OCI-LY7 (cell line): Measurements from ENCODE around the gene ZFP36L1. TPM values are rescaled to one million over a fixed set of nuclear protein-coding genes. Genes with fewer than 3 reads are reported as not detected.

Experiments used
- BruUV-seq: library from RNA; stranded (reverse); fragments of 400-500 nt; replicated peaks from 2 replicates; lab custom pipeline; 2021; lab: Mats Ljungman, UMichigan
- CTCF ChIA-PET: fragments of 300-600 bp; sonication (Branson Sonifier 250); formaldehyde crosslinking; loops from one replicate; lab custom pipeline; 2022; ENCODE audit warnings: antibody characterized with exemption; ENCODE audit not compliant: unreplicated experiment; lab: Charles Lee
- POLR2A ChIA-PET: fragments of 300-600 bp; sonication (Branson Sonifier 250); formaldehyde crosslinking; loops from one replicate; lab custom pipeline; 2022; ENCODE audit warnings: antibody characterized with exemption; lab: Charles Lee
- DNase-seq: peaks from one replicate; pipeline ENCODE4 v3.0.0-alpha.2; 2015; ENCODE audit warnings: low spot score
- H2AFZ ChIP-seq: fragments of 200-600 bp; sonication (generic), shearing (Covaris generic); 2 replicates; pipeline ENCODE4 v1.6.1; 2014; ENCODE audit warnings: mild to moderate bottlenecking, antibody characterized with exemption, low read length, moderate library complexity
- H3K27ac ChIP-seq: fragments of 200-600 bp; sonication (generic); 2 replicates; pipeline ENCODE4 v1.5.1; 2014; ENCODE audit warnings: mixed run types, low read depth, mild to moderate bottlenecking, moderate library complexity, low read length, inconsistent platforms; ENCODE audit not compliant: poor library complexity, severe bottlenecking
- H3K36me3 ChIP-seq: fragments of 200-600 bp; sonication (generic); 2 replicates; pipeline ENCODE4 v1.6.1; 2014; ENCODE audit warnings: mild to moderate bottlenecking, antibody characterized with exemption, low read length, moderate library complexity, mixed read lengths; ENCODE audit not compliant: insufficient read depth
- H3K4me1 ChIP-seq: fragments of 200-600 bp; sonication (generic); 2 replicates; pipeline ENCODE4 v1.5.1; 2014; ENCODE audit warnings: mild to moderate bottlenecking, low read length; ENCODE audit not compliant: insufficient read depth, poor library complexity, severe bottlenecking
- H3K4me2 ChIP-seq: fragments of 200-600 bp; sonication (generic); 2 replicates; pipeline ENCODE4 v1.6.1; 2014; ENCODE audit warnings: mild to moderate bottlenecking, low read length
- H3K4me3 ChIP-seq: fragments of 200-600 bp; sonication (generic); 2 replicates; pipeline ENCODE4 v1.5.1; 2014; ENCODE audit warnings: mild to moderate bottlenecking, low read depth, low read length; ENCODE audit not compliant: poor library complexity, severe bottlenecking
- H3K79me2 ChIP-seq: fragments of 200-600 bp; sonication (generic); 2 replicates; pipeline ENCODE4 v1.6.1; 2016; ENCODE audit warnings: low read depth, mild to moderate bottlenecking, low read length, moderate library complexity, mixed read lengths; ENCODE audit not compliant: insufficient read depth
- H3K9me2 ChIP-seq: fragments of 200-600 bp; sonication (generic); 2 replicates; pipeline ENCODE4 v1.6.1; 2016; ENCODE audit warnings: mild to moderate bottlenecking, low read length, mixed read lengths; ENCODE audit not compliant: insufficient read depth
- H3K9me3 ChIP-seq: fragments of 200-600 bp; sonication (generic); 2 replicates; pipeline ENCODE4 v1.6.1; 2014; ENCODE audit warnings: mild to moderate bottlenecking, mixed run types, low read length, mixed read lengths
- H4K20me1 ChIP-seq: fragments of 200-600 bp; sonication (generic); 2 replicates; pipeline ENCODE4 v1.6.1; 2014; ENCODE audit warnings: mild to moderate bottlenecking, antibody characterized with exemption, low read length, moderate library complexity, mixed read lengths; ENCODE audit not compliant: insufficient read depth
- CTCF ChIP-seq: fragments of 200-600 bp; sonication (generic); conservative IDR thresholded peaks from 2 replicates; pipeline ENCODE4 v1.5.1; 2014; ENCODE audit warnings: mild to moderate bottlenecking, antibody characterized with exemption, low read length, moderate library complexity, mixed read lengths
- EZH2phosphoT487 ChIP-seq: fragments of 200-600 bp; sonication (generic); IDR thresholded peaks from 2 replicates; pipeline ENCODE4 v1.6.1; 2018; ENCODE audit warnings: low read depth, borderline replicate concordance, mild to moderate bottlenecking, mixed run types, antibody characterized with exemption, low read length, moderate library complexity, mixed read lengths
- intact Hi-C: fragments of 100-400 bp; cut with micrococcal nuclease; formaldehyde crosslinking; loops from one replicate; pipeline ENCODE4 v1.10.0; 2022; ENCODE audit not compliant: unreplicated experiment
- total RNA-seq, 2 experiments: library from RNA; depleted of rRNA in 1 of 2; stranded (reverse); fragments of >200 nt in 1 of 2; shearing (Covaris generic) in 1 of 2; gene quantifications; 2 replicates each; pipeline ENCODE4 v1.2.3, GENCODE V29; 2014 to 2022

The ZFP36L1 gene
- total RNA-seq, 2 experiments from 2014 or later = 24.2 to 57.0 TPM

GRCh38 chr14:68784226-68784910 lies 8.5 kb downstream of the ZFP36L1 start:
- Histone ChIP-seq H3K36me3 (peaks cover 32% of the 10 kb centered on the region), H3K4me3 (no peak overlapping the region), H4K20me1 (peaks cover 9% of the 10 kb centered on the region; the same call in 1 of the 2 replicates), H3K4me1 (peaks cover 65% of the 10 kb centered on the region), H3K27ac (no peak overlapping the region), H3K9me3 (no peaks in the 10 kb centered on the region), H2AFZ (no peak overlapping the region), H3K9me2 (no peaks in the 10 kb centered on the region), H3K4me2 (no peak overlapping the region), H3K79me2 (peaks cover 20% of the 10 kb centered on the region; the same call in 1 of the 2 replicates)
- POLR2A ChIA-PET = interaction anchor here (0.6 to 2.0 kb wide), 6 partner anchors 8 to 101 kb away, joined by 3 to 9 read pairs (median 4); partner anchors contain the start of gene ZFP36L1
- no peak for DNase-seq
- intact Hi-C loops = no loop called here
- no TSS peak for BruUV-seq
- TF ChIP-seq EZH2phosphoT487 (no peak), CTCF (no peak)
- CTCF ChIA-PET = no interaction called here

- Histone ChIP-seq H3K79me2 (peaks cover 16% of the 10 kb centered on the region; the same call in 1 of the 2 replicates), H3K4me2 (no peak overlapping the region), H3K9me3 (no peaks in the 10 kb centered on the region), H3K4me1 (peaks cover 59% of the 10 kb centered on the region), H2AFZ (no peak overlapping the region), H4K20me1 (peaks cover 9% of the 10 kb centered on the region; the same call in 1 of the 2 replicates), H3K4me3 (no peak overlapping the region), H3K9me2 (no peaks in the 10 kb centered on the region), H3K27ac (no peak overlapping the region), H3K36me3 (peaks cover 24% of the 10 kb centered on the region)
- TF ChIP-seq CTCF = no peak
- no peak for TF ChIP-seq EZH2phosphoT487
- intact Hi-C loops = no loop called here
- ChIA-PET CTCF (no interaction called here), POLR2A (interaction anchor here (0.6 to 1.2 kb wide), 4 partner anchors 9 to 100 kb away, joined by 3 to 9 read pairs (median 4); partner anchors contain the start of gene ZFP36L1)
- no TSS peak for BruUV-seq
- no peak for DNase-seq
Measured at GRCh38 chr14:68783408-68784225, 9.2 kb downstream of the ZFP36L1 start.
